ENCODE data around the gene ST6GALNAC5. TPM values are rescaled to one million over a fixed set of nuclear protein-coding genes. Genes with fewer than 3 reads are reported as not detected.

The ST6GALNAC5 gene
- total and polyA plus RNA-seq, 2 donors (not counting 3 experiments of a cell fraction or from before 2014, with no cell fraction given) = not detected

GRCh38 chr1:77068013-77068412 is 200.7 kb downstream of the ST6GALNAC5 start:
- Histone ChIP-seq H3K9me1 (replicated peaks; ENCODE audit: control insufficient read depth, extremely low read depth, insufficient read depth, low read length) (no peaks in the 10 kb centered on the region), H3K27me3 (ENCODE audit: control insufficient read depth in 2 of 2, insufficient read depth in 2 of 2, low read length in 2 of 2) (peaks cover 0 to 5% of the 10 kb centered on the region in 2 experiments), H3K4me1 (ENCODE audit: control insufficient read depth, extremely low read depth, insufficient read depth, low read length) (no peaks in the 10 kb centered on the region), H3K4me3 (replicated peaks in 1 of 3; ENCODE audit: insufficient read depth in 1 of 3, low read depth in 1 of 3, low read length in 3 of 3) (no peak overlapping the region), H3K9ac (replicated peaks; ENCODE audit: extremely low read depth, insufficient read depth, low read length) (no peak overlapping the region), H2AFZ (ENCODE audit: low read depth, low read length) (no peak overlapping the region), H3K9me3 (replicated peaks; ENCODE audit: control insufficient read depth, insufficient read depth, low read length) (no peaks in the 10 kb centered on the region), H3K4me2 (ENCODE audit: insufficient read depth, low read length) (no peak overlapping the region), H3K36me3 (ENCODE audit: control insufficient read depth in 2 of 2, extremely low read depth in 1 of 2, insufficient read depth in 2 of 2, low read length in 2 of 2) (no peaks in the 10 kb centered on the region), H3K27ac (ENCODE audit: insufficient read depth, low read depth, low read length) (no peak overlapping the region), H4K20me1 (replicated peaks; ENCODE audit: control insufficient read depth, extremely low read depth, insufficient read depth, low read length) (no peaks in the 10 kb centered on the region), H3K79me2 (ENCODE audit: control insufficient read depth, insufficient read depth, low read length) (no peaks in the 10 kb centered on the region)
- no TSS peak for BruUV-seq (replicated peaks)
- ChIA-PET POLR2A (no interaction called here), CTCF (no interaction called here)
- intact Hi-C loops (cut with micrococcal nuclease) = no loop called here
- FAIRE-seq = no peak
- no peak for TF ChIP-seq CTCF (IDR thresholded peaks at IDR 0.05; ENCODE audit: extremely low read depth in 1 of 2, insufficient read depth in 1 of 2, low read depth in 1 of 2, low read length in 2 of 2)
- dilution Hi-C loops (cut with MboI; ENCODE audit: extremely low pct_ligation_motif_present, low sequenced_read_pairs) = no loop called here
- no peak for DNase-seq (ENCODE audit: low read depth, low spot score)

- FAIRE-seq = no peak
- Histone ChIP-seq H3K4me3 (replicated peaks in 1 of 3; ENCODE audit: insufficient read depth in 1 of 3, low read depth in 1 of 3, low read length in 3 of 3) (no peak overlapping the region), H3K4me1 (ENCODE audit: control insufficient read depth, extremely low read depth, insufficient read depth, low read length) (no peaks in the 10 kb centered on the region), H4K20me1 (replicated peaks; ENCODE audit: control insufficient read depth, extremely low read depth, insufficient read depth, low read length) (no peaks in the 10 kb centered on the region), H3K27ac (ENCODE audit: insufficient read depth, low read depth, low read length) (no peak overlapping the region), H3K27me3 (ENCODE audit: control insufficient read depth in 2 of 2, insufficient read depth in 2 of 2, low read length in 2 of 2) (peaks cover 0 to 5% of the 10 kb centered on the region in 2 experiments), H3K79me2 (ENCODE audit: control insufficient read depth, insufficient read depth, low read length) (no peaks in the 10 kb centered on the region), H3K4me2 (ENCODE audit: insufficient read depth, low read length) (no peak overlapping the region), H3K9me3 (replicated peaks; ENCODE audit: control insufficient read depth, insufficient read depth, low read length) (no peaks in the 10 kb centered on the region), H3K36me3 (ENCODE audit: control insufficient read depth in 2 of 2, extremely low read depth in 1 of 2, insufficient read depth in 2 of 2, low read length in 2 of 2) (no peaks in the 10 kb centered on the region), H3K9me1 (replicated peaks; ENCODE audit: control insufficient read depth, extremely low read depth, insufficient read depth, low read length) (no peaks in the 10 kb centered on the region), H2AFZ (ENCODE audit: low read depth, low read length) (no peak overlapping the region), H3K9ac (replicated peaks; ENCODE audit: extremely low read depth, insufficient read depth, low read length) (no peak overlapping the region)
- intact Hi-C loops (cut with micrococcal nuclease) (no loop called here), dilution Hi-C loops (cut with MboI; ENCODE audit: extremely low pct_ligation_motif_present, low sequenced_read_pairs) (no loop called here)
- ChIA-PET POLR2A (no interaction called here), CTCF (interaction anchor here (1.3 kb wide), 1 partner anchor 10 kb away, joined by 4 read pairs; no protein-coding TSS in a partner anchor)
- BruUV-seq (replicated peaks) = no TSS peak
- DNase-seq (ENCODE audit: low read depth, low spot score) = no peak
- TF ChIP-seq POLR2A (IDR thresholded peaks at IDR 0.05; ENCODE audit: low read depth, low read length) = no peak
- no peak for TF ChIP-seq CTCF (IDR thresholded peaks at IDR 0.05; ENCODE audit: extremely low read depth in 1 of 2, insufficient read depth in 1 of 2, low read depth in 1 of 2, low read length in 2 of 2)
- TF ChIP-seq POLR2AphosphoS5 (IDR thresholded peaks at IDR 0.05; ENCODE audit: insufficient read depth, low read depth, low read length) = no peak
- no peak for TF ChIP-seq GATA2 (IDR thresholded peaks at IDR 0.05; ENCODE audit: insufficient read depth, insufficient read length, low read depth, low read length)
- no peak for TF ChIP-seq FOS (IDR thresholded peaks at IDR 0.05; ENCODE audit: borderline replicate concordance, insufficient read depth, low read length)
- no peak for TF ChIP-seq MYC (IDR thresholded peaks at IDR 0.05; ENCODE audit: low read depth, low read length)
- no peak for TF ChIP-seq EZH2 (IDR thresholded peaks at IDR 0.05; ENCODE audit: borderline replicate concordance, low read depth, low read length, severe bottlenecking)
- no peak for TF ChIP-seq JUN (IDR thresholded peaks at IDR 0.05; ENCODE audit: borderline replicate concordance, insufficient read depth, insufficient read length, low read depth)
- TF ChIP-seq MAX (IDR thresholded peaks at IDR 0.05; ENCODE audit: insufficient read depth, insufficient read length) = no peak
These were observed 209.5 kb downstream of the ST6GALNAC5 start for GRCh38 chr1:77076759-77077158.

Data from endothelial cell of umbilical vein (primary cell).